ENCODE measurements around the gene APOL1.
"Not testable (repeated sequence)": the region's sequence is repeated elsewhere in the genome, so short reads cannot be mapped to it uniquely, and the experiment has no call there.

- not testable (repeated sequence) for TF ChIP-seq POLR2A, CTCF (IDR thresholded peaks at IDR 0.05)
These were observed 37.0 kb downstream of the APOL1 start for GRCh38 chr22:36289948-36290371.

Data from prostate gland (tissue), 2 donors.